GM12864 (cell line): ENCODE data around the gene SMYD3.
A peak's percentile ranks its signal among the peaks of the same experiment; 100 is the strongest.
"Not testable (repeated sequence)": the region's sequence is repeated elsewhere in the genome, so short reads cannot be mapped to it uniquely, and the experiment has no call there.

Source experiments
- DNase-seq: peaks from one replicate; pipeline ENCODE4 v3.0.0-alpha.2; 2011; ENCODE audit warnings: low read depth
- H3K4me3 ChIP-seq: 2 replicates; pipeline ENCODE4 v1.5.1; 2011; ENCODE audit warnings: mild to moderate bottlenecking, low read depth, low read length, control low read depth
- TF ChIP-seq, protein P1 (sequence below): IDR thresholded peaks from 2 replicates; pipeline ENCODE4 v1.5.1; 2011; ENCODE audit warnings: low read depth, mild to moderate bottlenecking, moderate library complexity, low read length, control low read depth, inconsistent platforms; ENCODE audit errors: missing control alignments

The SMYD3 gene

DNA sequence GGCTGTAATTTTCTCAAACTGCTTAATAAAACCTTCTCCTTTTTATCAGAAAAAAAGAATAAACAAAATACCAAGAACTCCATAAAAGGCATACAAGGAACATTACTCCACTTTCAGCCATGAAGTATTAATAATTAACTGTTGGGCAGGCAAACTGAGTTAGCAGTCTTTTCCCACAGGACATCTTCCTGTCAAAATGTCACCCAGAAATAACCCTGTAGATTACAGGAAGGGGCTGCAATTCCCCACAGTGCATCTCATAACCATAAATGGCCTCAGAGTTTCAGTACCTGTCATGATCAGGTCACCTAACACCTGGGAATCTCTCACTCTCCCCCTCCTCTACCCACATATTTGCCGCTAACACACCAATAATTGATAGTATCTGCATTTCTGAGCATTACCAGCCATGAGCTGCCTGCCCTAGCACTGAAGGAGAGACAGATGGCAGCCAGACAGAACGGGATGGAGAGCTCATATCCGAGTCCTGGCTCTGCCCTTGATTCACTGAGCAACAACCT lies 475.0 kb downstream of the SMYD3 start:
- H3K4me3 ChIP-seq, result no peak overlapping the region
- TF ChIP-seq, protein P1, sequence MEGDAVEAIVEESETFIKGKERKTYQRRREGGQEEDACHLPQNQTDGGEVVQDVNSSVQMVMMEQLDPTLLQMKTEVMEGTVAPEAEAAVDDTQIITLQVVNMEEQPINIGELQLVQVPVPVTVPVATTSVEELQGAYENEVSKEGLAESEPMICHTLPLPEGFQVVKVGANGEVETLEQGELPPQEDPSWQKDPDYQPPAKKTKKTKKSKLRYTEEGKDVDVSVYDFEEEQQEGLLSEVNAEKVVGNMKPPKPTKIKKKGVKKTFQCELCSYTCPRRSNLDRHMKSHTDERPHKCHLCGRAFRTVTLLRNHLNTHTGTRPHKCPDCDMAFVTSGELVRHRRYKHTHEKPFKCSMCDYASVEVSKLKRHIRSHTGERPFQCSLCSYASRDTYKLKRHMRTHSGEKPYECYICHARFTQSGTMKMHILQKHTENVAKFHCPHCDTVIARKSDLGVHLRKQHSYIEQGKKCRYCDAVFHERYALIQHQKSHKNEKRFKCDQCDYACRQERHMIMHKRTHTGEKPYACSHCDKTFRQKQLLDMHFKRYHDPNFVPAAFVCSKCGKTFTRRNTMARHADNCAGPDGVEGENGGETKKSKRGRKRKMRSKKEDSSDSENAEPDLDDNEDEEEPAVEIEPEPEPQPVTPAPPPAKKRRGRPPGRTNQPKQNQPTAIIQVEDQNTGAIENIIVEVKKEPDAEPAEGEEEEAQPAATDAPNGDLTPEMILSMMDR, result no peak
- DNase-seq, result no peak

DNA sequence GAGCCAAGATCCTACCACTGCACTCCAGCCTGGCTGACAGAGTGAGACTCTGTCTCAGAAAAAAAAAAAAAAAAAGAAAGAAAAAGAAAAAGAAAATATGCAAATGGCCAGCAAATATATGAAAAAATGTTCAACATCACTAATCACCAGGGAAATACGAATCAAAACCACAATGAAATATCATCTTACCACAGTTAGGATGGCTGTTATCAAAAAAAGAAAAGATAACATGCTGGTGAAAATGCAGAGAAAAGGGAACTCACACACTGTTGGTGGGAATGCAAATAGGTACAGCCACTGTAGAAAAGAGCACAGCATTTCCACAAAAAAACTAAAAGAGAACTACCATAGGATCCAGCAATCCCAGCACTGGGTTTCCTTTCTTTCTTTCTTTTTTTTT lies 477.5 kb downstream of the SMYD3 start:
- TF ChIP-seq, protein P1, result no peak
- H3K4me3 ChIP-seq, result no peak overlapping the region
- DNase-seq, result no peak

DNA sequence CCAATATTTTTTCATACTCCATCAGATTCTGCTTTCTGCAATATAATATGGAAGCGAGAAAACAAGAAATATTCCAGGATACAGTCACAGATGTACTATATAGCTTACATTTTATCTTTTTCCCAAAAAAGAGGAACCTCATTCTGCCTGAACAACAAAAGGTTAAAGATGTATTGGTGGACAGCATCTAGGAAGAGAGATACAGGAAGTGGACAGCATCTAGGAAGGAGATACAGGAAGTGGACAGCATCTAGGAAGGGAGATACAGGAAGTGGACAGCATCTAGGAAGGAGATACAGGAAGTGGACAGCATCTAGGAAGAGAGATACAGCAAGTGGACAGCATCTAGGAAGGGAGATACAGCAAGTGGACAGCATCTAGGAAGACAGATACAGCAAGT lies 483.0 kb downstream of the SMYD3 start:
- DNase-seq, result not testable (repeated sequence)

DNA sequence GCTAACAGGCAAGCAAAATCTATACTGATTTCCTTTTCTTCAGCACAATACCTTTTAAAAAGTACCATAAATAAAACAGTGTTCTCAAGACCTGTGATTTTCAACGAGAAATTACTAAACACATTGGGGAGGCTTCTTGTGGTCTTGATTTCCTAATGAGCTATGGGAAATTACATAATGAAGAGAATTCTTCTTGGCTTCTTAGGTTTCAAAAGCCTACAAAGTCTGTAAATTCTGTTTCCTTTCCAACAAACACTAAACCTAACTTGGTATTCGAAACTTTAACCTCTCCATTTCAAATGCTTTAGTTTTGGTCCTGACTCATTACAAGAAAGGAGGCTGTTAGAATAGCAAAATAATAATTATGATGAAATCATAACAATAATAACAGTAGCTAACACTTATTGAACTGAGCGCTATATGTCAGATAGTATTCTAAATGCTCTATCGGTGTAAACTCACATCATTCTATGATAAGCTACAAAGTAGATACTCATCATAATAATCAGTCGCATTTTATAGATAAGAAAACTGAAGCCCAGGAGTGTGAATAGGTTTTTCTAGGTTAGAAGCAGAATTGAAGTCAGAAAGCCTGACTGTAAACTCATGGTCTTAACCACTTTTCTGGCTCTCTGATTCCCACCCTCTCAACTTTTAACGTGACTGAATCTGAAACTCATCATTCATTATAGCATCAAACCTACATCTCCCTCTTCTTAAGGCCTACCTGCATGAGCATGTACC lies 486.7 kb downstream of the SMYD3 start:
- no peak overlapping the region for H3K4me3 ChIP-seq
- DNase-seq, result no peak
- TF ChIP-seq, protein P1, result no peak

More for the DNA sequence above, 483.0 kb downstream of the SMYD3 start:
- H3K4me3 ChIP-seq, result not testable (repeated sequence)

DNA sequence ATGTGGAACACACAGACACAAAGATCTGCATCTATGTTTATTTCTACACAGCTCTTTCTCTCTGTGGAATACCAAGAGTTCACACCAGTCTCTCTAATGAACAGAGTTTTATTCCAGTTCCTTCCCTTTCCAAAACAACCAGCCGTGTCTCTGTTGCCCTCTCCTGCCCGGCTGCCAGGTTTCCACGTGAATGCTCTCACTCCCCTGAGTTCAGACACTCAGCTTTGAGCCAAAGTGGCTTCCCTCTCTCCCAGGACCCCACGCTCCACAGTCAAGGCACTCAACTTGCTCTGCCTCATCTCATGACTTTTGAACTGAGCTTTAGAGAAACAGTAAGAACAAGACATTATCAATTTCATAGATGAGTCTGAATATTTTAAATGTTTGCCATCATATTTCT lies 488.9 kb downstream of the SMYD3 start:
- DNase-seq, result no peak
- TF ChIP-seq, protein P1, result no peak
- H3K4me3 ChIP-seq, result no peak overlapping the region

DNA sequence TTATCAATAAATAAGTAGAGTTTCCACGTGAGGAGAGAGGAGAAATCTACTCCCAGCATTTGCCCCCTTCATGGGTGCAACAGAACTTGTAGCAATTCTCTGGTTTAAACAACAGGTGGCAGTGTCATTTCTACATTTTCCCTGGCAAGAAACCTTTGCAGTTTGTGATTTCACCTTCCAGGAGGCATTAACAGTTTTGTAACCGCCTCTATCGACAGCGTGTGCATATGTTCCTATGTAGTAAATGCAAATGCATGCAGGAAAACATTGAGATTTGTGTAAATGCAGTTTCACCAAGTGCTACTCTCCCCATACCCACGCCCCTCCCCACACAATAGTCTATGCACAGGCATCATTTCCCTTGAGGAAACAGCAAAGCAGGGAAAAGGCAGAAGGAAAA lies 494.7 kb downstream of the SMYD3 start:
- no peak overlapping the region for H3K4me3 ChIP-seq
- TF ChIP-seq, protein P1, result peak; percentile 56
- DNase-seq, result no peak

DNA sequence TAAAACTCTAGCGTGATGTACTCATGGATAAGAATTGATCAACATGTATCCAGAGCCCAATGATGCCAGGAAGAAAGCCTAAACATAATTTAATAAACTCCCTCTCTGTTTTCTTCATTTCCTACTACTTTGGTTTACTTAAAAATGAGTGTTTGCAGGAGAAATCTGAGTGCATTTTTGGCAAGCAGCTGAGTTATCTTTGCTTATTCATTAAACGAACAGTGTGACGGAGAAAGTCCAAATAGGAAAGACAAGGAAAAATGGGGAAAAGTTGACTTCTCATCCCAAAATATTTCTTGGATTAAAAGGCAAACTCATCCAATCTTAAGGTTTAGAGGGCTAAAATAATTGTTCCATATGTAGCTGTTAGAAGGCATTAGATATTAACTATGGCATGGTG lies 496.7 kb downstream of the SMYD3 start:
- no peak overlapping the region for H3K4me3 ChIP-seq
- TF ChIP-seq, protein P1, result no peak
- no peak for DNase-seq
